ENCODE results near the gene SSC4D.

Gene SSC4D

GRCh38 chr7:76354516-76354915, 55.0 kb downstream of the SSC4D start:
- no peak for DNase-seq (ENCODE audit: low spot score)

DNA sequence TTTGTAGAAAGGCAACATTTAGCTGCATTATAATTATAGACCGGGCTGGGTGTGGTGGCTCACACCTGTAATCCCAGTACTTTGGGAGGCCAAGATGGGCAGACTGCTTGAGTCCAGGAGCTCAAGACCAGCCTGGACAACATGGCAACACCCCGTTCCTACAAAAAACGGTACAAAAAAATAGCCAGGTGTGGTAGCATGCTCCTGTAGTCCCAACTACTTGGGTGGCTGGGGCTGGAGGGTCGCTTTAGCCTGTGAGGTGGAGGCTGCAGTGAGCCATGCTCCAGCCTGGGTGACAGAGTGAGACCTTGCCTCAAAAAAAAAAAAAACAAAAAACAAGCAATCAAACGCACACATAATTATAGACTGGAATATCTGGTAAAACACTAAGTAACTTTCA, 55.8 kb downstream of the SSC4D start:
- DNase-seq (ENCODE audit: low spot score), result no peak

- DNase-seq (ENCODE audit: low spot score), result no peak
Observed at GRCh38 chr7:76352193-76352592, 57.3 kb downstream of the SSC4D start.

DNA sequence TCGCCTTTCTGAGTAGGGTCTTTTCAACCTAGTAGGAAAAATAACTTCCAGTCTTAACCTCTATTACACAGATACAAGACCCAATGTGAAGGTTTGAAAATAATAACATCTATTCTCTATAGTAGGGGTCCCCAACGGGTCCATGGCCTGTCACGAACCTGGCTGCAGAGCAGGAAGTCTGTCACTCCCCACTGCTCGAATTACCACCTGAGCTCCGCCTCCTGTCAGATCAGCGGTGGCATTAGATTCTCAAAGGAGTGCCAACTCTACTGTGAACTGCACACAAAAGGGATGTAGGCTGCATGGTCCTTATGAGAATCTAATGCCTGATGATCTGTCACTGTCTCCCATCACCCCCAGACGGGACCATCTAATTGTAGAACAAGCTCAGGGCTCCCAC, 58.1 kb downstream of the SSC4D start:
- no peak for DNase-seq (ENCODE audit: low spot score)

- DNase-seq (ENCODE audit: low spot score), result no peak
Observed at GRCh38 chr7:76349313-76349885, 60.1 kb downstream of the SSC4D start.

GRCh38 chr7:76347710-76348109, 61.8 kb downstream of the SSC4D start:
- no peak for DNase-seq (ENCODE audit: low spot score)

- no peak for DNase-seq (ENCODE audit: low spot score)
Observed at GRCh38 chr7:76346778-76347177, 62.7 kb downstream of the SSC4D start.

DNA sequence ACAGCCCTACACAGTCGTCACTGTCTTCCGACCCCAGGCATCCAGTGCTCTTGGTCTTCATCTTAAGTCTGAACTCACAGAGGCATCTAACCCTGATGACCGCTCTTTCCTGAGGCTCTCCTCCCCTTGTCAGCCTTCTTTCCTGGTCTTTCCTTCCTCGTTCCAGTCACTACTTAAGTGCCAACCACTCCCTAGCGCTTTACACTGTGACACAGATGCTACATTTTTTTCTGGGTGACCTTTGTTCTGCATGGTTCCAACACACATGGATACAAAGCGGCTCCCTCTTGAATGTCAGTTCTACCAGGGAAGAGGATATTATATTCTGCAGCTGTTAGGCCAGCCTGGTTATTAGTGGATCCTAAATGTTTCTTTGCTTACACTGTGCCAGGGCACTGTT, 63.4 kb downstream of the SSC4D start:
- DNase-seq (ENCODE audit: low spot score), result no peak

GRCh38 chr7:76343931-76344321, 65.6 kb downstream of the SSC4D start:
- no peak for DNase-seq (ENCODE audit: low spot score)

- no peak for DNase-seq (ENCODE audit: low spot score)
Observed at GRCh38 chr7:76343294-76343930, 66.1 kb downstream of the SSC4D start.

- no peak for DNase-seq (ENCODE audit: low spot score)
Observed at GRCh38 chr7:76342222-76342621, 67.3 kb downstream of the SSC4D start.

DNA sequence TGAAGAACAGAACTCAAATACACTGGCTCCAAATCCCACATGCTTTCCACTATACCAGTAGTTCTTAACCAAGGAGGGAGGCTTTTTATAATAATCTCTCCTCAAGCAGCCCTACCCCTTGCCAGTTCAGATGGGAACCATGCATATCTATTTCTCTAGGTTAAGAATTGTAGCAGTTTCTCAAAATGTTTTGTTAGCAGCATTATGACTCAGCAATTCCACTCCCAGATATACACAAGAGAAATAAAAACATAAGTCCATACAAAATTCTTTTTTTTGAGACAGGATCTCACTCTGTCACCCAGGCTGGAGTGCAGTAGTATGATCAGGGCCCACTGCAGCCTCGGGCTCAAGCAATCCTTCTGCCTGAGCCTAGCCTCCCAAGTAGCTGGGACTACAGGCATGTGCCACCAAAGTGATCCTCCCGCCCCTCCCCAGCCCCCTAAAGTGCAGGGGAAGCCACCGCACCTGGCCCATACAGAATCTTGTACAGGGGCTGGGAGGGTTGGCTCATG, 68.8 kb downstream of the SSC4D start:
- no peak for DNase-seq (ENCODE audit: low spot score)
